NCI-H82 treated with DMSO at 0.1 percent for 48 hours (cell line): Measurements from ENCODE around the gene NEU3.
"Not testable (repeated sequence)": the region's sequence is repeated elsewhere in the genome, so short reads cannot be mapped to it uniquely, and the experiment has no call there.

Experiments
- DNase-seq: peaks from one replicate; lab custom pipeline; 2025; ENCODE audit not compliant: unreplicated experiment; lab: John Stamatoyannopoulos, UW

Gene NEU3, protein sequence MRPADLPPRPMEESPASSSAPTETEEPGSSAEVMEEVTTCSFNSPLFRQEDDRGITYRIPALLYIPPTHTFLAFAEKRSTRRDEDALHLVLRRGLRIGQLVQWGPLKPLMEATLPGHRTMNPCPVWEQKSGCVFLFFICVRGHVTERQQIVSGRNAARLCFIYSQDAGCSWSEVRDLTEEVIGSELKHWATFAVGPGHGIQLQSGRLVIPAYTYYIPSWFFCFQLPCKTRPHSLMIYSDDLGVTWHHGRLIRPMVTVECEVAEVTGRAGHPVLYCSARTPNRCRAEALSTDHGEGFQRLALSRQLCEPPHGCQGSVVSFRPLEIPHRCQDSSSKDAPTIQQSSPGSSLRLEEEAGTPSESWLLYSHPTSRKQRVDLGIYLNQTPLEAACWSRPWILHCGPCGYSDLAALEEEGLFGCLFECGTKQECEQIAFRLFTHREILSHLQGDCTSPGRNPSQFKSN

DNA sequence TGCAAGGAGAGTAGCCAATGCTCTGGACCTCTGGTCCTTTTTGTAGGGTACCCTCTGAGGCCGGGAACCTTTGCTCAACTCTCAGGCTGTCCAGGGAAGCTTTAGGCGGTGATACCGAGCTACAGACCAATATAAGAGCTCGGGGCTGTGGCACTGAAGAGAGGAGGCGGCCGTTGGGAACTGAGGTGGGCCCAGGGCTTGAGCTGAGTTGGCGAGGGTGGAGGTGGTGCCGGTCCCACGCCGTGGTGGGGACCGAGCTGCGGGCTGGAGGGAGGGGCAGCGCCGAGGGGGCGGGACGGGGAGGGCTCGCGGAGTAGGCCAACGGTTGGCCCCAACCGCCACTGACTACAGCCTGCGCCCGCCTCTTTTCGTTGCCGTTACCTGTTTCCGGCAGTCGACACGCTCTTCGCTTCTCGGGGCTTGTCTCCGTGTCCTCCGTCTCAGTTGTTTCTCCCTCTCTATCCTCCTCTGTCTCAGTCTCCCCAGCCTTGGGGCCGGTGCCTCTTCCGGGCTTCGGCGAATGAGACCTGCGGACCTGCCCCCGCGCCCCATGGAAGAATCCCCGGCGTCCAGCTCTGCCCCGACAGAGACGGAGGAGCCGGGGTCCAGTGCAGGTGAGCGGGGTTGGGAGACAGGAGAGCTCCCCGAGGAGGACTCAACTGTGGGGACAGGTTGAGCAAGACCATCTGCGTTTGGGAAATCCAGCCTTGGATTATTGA lies at the start of gene NEU3:
Gene NEU3 (plus strand): TSS at position 393 of the 719 bp plus-strand sequence. CDS start 128 bp downstream, at position 521.
- DNase-seq = peak; percentile 63

DNA sequence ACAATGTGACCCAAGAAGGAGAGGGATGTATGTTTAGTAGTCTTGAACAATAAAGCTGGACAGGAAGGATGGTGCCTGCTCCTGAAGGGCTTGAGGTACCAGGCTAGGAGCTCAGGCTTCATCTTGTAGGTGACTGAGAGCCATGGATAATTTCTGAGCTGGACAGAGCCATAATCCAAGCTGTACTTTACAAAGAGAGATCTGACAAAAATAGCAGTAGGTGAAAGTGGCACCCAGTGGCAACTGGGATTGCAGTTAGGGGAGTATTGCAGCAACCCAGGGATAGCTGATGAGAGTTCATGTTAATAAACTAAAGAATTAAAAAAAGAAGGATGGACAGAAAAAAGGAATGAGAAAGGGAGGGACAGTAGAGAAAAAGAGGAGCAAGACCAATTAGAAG lies 47.2 kb upstream of the NEU3 start:
- no peak for DNase-seq

DNA sequence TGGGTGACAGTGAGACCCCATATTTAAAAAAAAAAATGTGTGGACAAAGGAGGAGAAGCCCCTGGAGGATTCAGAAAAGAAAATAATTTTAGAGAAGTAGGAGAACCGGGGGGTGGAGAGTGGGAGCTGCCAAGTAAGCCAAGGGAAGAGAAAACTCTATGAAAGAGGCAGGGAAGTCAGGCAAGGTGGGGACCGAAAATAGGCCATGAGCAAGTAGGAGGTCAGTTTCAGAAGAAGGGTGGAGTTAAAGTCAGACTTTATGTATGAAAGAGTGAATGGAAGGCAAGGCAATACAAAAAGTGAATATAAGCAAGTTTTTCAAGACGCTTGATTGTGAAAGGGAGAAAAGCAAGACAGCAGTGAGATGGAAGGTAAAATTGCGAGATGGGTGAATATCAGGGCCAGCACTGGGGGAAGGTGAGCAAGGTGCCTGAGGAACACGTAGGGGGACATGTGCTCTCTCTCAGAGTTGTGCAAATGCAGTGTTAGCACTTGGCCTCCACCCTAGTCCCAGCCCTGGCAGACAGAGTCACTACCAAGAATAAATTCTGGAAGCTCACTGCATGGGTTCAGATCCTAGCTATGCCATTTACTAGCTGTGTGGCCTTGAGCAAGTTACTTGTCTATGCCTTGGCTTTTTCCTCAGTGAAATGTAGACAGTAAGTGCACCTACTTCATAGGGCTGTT lies 46.5 kb upstream of the NEU3 start:
- no peak for DNase-seq

DNA sequence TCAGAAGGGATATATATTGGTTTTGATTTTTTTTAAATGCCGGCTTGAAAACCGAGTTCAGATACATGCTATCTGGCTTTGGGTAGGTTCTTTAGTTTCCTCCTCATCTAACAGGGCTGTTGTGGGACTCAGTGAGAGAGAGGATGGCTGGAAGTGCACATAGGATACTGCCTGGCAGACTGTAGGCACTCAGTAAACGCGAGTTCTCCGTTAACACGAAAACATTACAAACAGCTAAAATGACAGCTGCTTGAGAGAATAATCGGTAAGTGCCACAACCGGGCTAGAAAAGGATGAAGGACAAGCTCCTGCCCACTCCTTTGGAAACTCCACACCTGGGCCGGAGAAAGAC lies 40.2 kb upstream of the NEU3 start:
- no peak for DNase-seq

DNA sequence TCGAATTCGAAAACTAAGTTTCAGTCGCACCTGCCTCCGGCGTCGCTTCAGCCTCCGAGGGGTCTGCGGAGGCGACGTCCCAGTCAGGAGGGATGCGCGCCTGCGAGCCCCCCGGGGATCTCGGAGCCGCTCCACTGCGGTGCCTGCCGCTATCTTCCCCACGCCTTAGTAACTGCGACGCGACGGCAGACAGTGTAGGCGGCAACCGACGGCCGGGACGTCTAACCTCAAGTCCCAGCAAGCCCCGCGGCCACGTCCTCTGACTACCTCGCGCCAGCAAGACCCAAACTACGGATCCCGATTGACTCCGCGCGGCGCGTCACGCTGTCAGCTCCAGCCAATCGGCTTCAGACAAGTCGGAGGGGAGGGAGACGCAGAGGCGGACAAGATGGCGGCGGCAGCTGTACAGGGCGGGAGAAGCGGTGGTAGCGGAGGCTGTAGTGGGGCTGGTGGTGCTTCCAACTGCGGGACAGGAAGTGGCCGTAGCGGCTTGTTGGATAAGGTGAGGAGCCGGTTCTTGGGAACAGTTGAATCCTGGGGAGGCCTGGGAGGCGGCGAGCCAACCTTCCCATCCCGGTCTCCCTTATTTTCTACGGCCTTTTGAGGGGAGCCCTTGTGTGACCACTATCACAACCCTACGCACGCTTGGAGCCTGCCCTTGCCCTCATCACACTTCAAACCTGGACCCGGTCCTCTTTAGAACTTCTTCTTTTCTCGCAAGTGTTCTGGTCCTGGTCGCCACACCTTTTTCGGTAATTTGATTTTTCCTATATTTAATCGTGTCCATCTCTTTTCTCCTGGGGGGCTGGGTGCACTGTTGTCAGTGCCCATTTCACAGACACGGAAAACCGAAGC lies 39.6 kb upstream of the NEU3 start, which contains the start of the genes SPCS2 and XRRA1:
Gene SPCS2 (plus strand): TSS at position 369 of the 855 bp plus-strand sequence. CDS start 20 bp downstream, at position 389.
Gene XRRA1 (minus strand): TSS at position 194 of the 855 bp plus-strand sequence. CDS start 8,213 bp downstream, outside the sequence.
- DNase-seq = peak; percentile 81

DNA sequence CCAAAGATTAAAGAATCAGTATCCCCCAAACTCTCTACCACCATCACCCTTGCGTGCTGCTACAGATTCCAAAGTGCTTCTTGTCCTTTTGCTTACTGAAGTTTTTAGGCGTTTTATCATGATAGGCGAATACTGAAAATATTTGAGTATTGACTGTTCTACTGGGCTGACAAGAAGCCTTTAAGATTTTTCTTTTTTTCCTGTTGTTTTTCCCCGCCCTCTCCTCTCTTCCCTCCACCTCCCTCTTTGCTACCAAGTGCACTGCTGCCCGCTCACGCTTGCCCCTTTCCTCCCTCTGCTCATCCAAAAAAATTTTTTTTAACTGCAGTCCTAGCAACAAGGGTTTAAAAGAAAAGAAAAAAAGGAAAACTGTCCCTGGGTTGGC lies 39.0 kb upstream of the NEU3 start:
- DNase-seq = no peak

DNA sequence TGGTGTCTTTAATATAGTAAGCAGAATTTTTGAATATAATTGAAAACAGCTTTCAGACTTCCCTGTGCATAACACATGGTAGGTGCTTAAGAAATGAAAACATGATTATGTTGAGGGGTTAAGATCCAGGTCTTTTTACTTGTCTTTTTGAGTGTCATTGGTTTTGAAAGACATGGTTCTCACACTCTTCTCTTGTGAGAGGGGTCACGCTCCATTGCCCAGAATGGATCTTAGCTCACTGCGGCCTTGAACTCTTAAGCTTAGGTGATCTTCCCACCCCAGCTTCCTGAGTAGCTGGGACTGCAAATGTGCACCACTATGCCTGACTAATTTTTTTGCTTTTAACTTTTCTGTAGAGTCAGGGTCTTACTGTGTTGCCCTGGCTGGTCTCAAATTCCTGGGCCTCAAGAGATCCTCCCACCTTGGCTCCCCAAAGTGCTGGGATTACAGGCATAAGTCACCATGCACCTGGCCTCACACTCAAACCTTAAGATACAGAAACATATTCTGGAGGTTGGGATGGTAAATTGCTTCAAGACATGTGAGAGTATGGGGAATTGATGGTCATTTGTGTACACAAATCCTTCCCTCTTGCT lies 38.3 kb upstream of the NEU3 start:
- DNase-seq = no peak

DNA sequence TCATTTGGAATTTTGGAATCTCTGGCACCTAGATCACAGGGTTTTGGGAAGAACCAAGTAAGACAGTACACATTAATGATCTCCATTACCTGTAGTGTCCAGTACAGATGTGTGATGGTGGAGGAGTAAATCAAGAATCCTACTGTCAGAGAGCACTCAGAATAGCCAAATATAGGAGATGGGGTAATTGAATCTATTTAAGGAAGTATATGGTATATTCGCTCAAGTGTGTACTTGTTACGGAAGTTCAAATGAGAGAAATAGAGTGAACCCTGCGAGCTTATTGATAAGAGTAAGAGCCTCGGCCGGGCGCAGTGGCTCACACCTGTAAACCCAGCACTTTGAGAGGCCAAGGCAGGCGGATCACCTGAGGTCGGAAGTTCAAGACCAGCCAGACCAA lies 37.5 kb upstream of the NEU3 start:
- no peak for DNase-seq

DNA sequence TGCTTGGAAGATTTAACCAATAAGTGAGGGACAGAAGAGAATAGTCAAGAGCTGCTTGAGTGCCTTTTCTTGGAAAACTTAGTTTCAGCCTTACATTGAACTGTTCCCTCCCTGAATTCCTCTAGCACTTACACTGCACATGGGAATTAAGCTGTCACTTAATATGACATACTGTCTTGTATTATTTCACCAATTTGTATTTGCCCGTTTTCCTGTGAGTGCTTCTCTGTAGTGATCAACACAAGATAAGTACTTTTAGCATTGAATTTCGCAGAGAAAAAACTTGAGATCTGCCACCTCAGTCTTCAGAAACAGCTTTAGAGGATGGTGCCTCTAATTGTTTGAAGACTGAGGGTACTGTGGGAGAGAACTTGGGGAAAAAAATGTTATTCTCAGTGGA lies 36.0 kb upstream of the NEU3 start:
- no peak for DNase-seq

DNA sequence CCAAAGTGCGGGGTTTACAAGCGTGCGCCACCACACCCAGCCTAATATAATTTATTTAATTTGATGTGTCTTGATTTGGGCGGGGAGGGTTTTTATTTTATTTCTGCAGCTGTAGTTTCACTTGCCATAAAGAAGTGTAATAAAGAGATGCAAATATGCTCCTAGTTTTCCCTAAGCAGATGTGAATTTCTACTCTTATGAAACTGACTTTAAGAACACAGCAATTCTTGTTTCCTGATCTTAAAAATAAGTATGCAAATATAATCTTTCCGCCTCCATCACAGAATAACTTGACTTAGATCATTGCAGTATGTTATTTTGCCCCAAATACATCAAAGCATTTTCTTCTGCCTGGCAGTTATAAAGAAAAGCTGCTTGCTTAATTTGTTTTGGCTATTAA lies 35.3 kb upstream of the NEU3 start:
- no peak for DNase-seq

DNA sequence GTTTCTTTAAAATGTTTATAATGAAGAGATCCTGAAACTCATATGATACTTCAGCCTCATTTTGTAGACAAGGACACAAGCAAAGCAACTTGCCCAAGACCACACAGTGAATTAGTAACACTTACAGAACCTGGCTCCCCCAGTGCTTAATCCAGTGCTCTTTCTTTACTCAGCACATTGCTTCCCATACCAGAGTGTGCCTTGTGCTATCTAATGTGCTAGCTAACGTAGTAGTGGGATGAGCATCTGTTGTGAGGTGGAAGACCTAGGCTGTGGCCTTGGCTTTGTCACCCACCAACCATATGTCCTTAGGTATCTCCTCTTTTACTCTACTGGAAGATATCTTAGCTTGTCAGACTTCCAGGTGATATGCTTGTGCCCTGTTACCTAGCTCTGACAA lies 34.5 kb upstream of the NEU3 start:
- no peak for DNase-seq

DNA sequence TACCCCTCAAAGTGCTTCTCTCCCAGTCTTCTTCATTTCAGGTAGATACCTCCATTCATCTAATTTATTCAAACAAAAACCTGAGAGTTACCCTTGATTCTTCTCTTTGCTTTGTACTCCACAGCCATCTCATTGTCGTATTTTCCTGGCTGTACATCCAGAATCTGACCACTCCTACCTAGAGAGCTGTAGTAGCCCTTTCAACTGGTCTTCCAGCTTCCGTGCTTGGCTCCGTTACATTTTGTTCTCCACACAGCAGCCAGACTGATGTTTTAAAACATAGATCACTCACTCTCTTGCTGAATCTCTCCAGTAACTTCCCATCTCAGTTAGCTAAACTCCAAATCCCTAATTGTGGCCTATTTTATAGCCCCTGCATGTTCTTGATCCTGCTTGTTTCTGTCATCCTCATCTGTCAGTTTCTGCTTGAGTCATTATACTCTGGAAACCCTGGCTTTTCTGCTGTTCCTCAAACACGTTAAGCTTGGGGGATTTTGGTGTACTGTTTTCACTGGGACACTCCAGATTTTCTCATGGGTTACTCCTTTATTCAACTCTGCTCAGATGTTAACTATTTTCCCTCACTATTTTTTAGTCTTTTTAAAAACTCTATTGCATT lies 32.2 kb upstream of the NEU3 start:
- no peak for DNase-seq

DNA sequence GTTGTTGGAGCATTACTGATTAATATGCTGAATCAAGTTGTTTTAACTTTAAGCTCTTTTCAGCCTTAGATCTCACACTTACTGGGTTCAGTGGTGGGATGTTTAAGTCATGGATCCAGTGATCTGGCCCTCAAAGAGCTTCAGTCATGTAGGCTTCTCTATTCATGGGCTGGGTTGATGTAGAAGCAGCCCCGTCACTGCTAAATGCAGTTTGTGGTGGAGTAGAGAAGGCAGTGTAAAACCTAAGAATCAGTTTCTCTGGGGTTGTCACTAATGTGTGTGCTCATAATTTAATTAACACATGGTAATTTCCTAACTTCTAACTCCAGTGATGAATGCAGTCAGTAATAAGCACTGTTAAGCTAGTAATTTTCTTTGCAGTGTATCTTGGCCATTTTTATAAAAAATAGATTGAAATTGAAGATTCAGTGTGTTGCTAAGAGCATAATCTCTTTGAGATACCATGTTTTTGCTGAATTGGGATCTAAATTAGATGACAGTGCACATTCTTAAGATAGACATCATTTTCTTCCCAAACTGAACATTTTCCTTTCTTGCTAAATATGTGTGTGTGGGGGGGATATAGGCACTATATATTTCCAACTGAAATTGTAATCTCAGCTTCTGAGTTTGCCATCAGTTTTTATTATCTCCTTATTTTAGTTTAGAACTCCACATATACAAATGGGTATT lies 30.6 kb upstream of the NEU3 start:
- DNase-seq = no peak

DNA sequence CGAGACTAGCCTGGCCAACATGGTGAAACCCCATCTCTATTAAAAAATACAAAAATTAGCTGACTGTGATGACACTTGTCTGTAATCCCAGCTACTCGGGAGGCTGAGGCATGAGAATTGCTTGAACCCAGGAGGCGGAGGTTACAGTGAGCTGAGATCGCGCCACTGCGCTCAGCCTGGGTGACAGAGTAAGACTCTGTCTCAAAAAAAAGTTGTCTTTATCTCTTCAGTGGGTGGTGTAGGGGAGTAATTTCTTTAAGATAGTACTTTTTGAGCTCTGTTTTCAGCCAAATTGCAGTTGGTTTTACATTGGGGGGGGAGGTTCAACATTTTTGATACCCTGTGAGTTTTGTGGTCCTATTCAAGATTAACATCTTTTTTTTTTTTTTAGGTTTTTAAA lies 28.6 kb upstream of the NEU3 start:
- not testable (repeated sequence) for DNase-seq

DNA sequence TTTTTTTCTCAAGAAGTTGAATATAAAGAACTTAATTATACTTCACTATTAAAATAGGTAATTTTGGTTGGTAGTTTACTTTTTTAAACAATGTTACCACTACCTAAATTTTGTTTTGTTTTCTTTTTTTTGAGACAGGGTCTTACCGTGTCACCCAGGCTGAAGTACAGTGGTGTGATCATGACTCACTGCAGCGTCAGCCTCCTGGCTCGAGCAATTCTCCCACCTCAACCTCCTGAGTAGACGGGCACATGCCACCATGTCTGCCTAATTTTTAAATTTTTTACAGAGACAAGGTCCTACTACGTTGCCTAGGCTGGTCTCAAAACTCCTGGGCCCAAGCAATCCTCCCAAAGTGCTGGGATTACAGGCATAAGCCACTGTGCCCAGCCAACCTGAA lies 22.1 kb upstream of the NEU3 start:
- DNase-seq = no peak

DNA sequence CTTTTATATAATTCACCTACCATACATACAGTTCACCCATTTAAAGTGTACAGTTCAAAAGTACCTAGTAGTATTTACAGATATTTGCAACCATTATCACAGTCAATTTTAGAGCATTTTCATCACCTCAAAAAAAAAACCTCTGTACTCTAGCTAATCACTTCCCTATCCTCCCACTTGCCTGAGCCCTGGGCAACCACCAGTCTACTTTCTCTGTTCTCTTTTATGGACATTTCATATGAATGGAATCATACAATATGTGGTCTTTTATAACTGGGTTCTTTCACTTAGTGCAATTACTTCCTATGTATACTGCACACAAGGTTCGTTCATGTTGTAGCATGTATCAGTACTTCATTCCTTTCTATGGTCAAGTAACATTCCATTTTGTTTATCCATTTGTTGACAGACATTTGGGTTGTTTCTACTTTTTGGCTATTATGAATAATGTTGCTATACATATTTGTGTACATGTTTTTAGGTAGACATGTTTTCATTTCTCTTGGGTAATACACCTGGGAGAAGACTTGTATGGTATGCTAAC lies 17.8 kb upstream of the NEU3 start:
- no peak for DNase-seq

DNA sequence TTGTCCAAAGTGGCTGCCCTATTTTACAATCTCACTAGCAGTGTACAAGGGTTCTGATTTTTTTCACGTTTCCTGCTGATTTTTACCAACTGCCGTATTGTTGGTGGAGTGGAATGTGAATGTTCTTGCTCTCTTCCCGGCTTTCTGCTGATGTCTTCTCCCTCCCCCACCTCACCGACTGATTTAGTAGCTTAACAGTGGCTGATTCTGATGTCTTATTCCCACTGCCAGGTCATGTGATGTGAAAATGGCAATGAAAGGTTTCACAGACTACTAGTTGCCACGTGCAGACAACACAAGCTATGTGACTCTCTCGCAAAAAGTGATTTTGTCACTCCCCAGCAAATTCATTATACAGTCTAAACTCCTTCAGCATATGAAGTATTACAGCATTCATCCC lies 17.3 kb upstream of the NEU3 start:
- no peak for DNase-seq

DNA sequence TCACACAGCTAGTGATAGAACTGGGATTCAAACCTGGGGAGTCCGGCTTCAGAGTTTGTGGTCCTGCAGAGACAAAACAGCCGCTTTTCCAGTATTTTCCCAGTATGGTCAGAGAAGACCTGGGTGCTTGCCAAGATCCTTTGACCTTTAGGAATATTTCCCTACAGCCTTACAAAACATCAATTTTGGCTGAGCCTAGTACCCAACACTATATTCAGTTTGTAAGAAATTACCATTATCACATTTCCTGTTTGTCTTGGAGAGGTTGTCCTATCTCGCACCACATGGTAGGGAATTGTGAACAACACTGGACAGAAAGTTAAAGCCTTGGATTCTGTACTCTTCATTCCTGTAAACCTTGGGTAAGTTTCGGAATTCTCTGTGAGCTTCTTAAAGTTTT lies 10.7 kb upstream of the NEU3 start:
- DNase-seq = no peak

DNA sequence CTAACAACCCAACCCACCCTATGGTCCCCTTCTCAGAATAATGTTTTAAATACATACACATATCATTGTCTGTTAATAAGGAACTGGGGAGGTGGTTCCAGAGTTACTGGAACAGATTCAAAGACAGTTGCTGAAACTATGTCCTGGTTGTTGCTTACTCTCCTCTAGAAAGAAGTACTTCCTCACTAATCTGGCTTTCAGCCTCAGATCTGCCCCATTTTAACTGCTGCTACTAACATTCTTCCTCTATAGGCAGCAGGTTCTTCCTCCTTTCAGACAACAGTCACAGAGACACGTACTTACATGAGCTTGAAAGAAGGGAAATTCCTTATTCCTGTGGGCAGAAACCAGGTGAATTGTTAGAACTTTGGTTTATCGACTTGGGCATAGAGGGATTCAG lies 8.1 kb upstream of the NEU3 start:
- DNase-seq = no peak
